ENCODE results near the gene CBX4. TPM values are rescaled to one million over a fixed set of nuclear protein-coding genes. Genes with fewer than 3 reads are reported as not detected.

The CBX4 gene
- total and polyA plus RNA-seq, 2 of the 13 experiments (the other 11 are each of a cell fraction or from before 2014, with no cell fraction given), result 25.8 to 50.8 TPM

GRCh38 chr17:79819085-79819484 is 20.2 kb downstream of the CBX4 start (continued):
- TF ChIP-seq PAXIP1 (CRISPR knock-in tag; conservative IDR thresholded peaks at IDR 0.05), result 0 out of 2 replicates have a peak, but pooled peaks have one; percentile 5
- TF ChIP-seq ZFP90 (CRISPR knock-in tag; IDR thresholded peaks at IDR 0.05; ENCODE audit: borderline replicate concordance), result no peak
- TF ChIP-seq WIZ (CRISPR knock-in tag; IDR thresholded peaks at IDR 0.05), result 0 out of 2 replicates have a peak, but pooled peaks have one; percentile 1
- TF ChIP-seq ZBTB34 (CRISPR knock-in tag; IDR thresholded peaks at IDR 0.05), result no peak
- no peak for TF ChIP-seq SP2 (CRISPR knock-in tag; IDR thresholded peaks at IDR 0.05)
- no peak for TF ChIP-seq EP300 (IDR thresholded peaks at IDR 0.05; ENCODE audit: low read depth in 2 of 2, low read length in 2 of 2)
- no peak for TF ChIP-seq EP300 (CRISPR knock-in tag; IDR thresholded peaks at IDR 0.05; ENCODE audit: borderline replicate concordance)
- TF ChIP-seq HNRNPLL (IDR thresholded peaks at IDR 0.05; ENCODE audit: low read depth, low read length, poor library complexity, severe bottlenecking), result no peak
- TF ChIP-seq GLI4 (CRISPR knock-in tag; IDR thresholded peaks at IDR 0.05; ENCODE audit: borderline replicate concordance), result no peak
- TF ChIP-seq ZMYM3 (CRISPR knock-in tag; IDR thresholded peaks at IDR 0.05), result no peak
- TF ChIP-seq ZEB1 (IDR thresholded peaks at IDR 0.05; ENCODE audit: insufficient replicate concordance, low read depth), result no peak
- TF ChIP-seq ZNF251 (CRISPR knock-in tag; IDR thresholded peaks at IDR 0.05), result no peak
